ENCODE measurements around the gene EIF4G2. TPM values are rescaled to one million over a fixed set of nuclear protein-coding genes. Genes with fewer than 3 reads are reported as not detected.

Gene EIF4G2
- total RNA-seq, 4 donors from 2014 or later = 397 to 521 (median 465) TPM

- Histone ChIP-seq H3K4me3 (no peak overlapping the region), H3K4me1 (peaks cover 9 to 19% of the 10 kb centered on the region in 2 donors), H3K9me3 (no peaks in the 10 kb centered on the region), H3K27me3 (no peaks in the 10 kb centered on the region), H3K27ac (peak overlapping the region; percentile 33 to 96 (median 64)), H3K36me3 (peaks cover 0 to 2% of the 10 kb centered on the region in 2 donors)
- in situ Hi-C loops (cut with MboI; ENCODE audit: low sequenced_read_pairs in 4 of 4) = loop anchor here in 3 of 4 donors (25.0 kb wide), 3 partner anchors 210 to 985 kb away; partner anchors contain the start of gene RNF141 (in 1 of the 3)
- intact Hi-C loops (cut with DNase I; ENCODE audit: low total_unique reads) = no loop called here
- no peak for DNase-seq
- TF ChIP-seq POLR2A (IDR thresholded peaks at IDR 0.05) (no peak), CTCF (IDR thresholded peaks at IDR 0.05 in 4 of 5, conservative IDR thresholded peaks at IDR 0.05 in 1 of 5) (no peak)
- no peak for ATAC-seq
Measured at GRCh38 chr11:10747733-10748132, 61.0 kb downstream of the EIF4G2 start.

Other genes with a start within 250 kb of the EIF4G2 start
- 10 to 100 TPM; 12.1 to 30.2 (median 19.2) TPM for gene LYVE1, start 240.3 kb downstream of the EIF4G2 start, total RNA-seq
- 1 to 10 TPM; 1.6 to 7.6 (median 3.6) TPM for gene IRAG1, start 115.2 kb downstream of the EIF4G2 start, total RNA-seq
- 10 to 100 TPM; 18.3 to 22.2 (median 20.4) TPM for gene CTR9, start 57.7 kb downstream of the EIF4G2 start, total RNA-seq
- gene ZBED5, start 49.1 kb upstream of the EIF4G2 start, total RNA-seq = 10 to 100 TPM; 11.3 to 36.3 (median 18.5) TPM

All from gastrocnemius medialis (tissue), 4 donors.